ENCODE measurements around the gene NADSYN1.

The NADSYN1 gene

DNA sequence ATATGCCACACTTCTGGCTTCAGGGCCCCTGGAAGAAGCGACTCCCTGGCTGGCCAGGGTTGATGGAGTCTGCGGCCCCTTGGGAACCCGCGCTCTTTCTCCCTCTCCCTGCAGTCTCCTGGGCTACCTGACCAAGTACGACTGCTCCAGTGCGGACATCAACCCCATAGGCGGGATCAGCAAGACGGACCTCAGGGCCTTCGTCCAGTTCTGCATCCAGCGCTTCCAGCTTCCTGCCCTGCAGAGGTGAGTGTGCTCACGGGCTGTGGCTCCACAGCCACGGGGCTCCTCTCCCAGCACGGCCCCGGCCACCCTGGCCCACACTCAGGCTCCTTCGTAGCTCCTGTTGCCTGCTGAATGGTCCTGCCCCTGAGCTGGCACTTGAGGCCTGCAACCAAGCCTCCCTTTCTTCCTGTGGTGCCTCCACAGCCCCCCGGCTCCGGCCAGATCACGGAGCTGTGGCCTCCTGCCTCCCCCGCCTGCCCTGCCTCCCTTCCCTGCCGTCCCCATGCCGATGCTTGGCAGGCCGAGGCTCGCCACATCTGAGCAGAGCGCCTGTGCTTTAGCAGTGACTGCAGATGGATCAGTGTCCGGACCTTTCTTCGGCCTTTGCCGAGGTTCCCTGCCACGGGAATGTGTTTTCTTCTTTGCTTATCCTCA, 37.9 kb downstream of the NADSYN1 start:
- TF ChIP-seq, protein P1, sequence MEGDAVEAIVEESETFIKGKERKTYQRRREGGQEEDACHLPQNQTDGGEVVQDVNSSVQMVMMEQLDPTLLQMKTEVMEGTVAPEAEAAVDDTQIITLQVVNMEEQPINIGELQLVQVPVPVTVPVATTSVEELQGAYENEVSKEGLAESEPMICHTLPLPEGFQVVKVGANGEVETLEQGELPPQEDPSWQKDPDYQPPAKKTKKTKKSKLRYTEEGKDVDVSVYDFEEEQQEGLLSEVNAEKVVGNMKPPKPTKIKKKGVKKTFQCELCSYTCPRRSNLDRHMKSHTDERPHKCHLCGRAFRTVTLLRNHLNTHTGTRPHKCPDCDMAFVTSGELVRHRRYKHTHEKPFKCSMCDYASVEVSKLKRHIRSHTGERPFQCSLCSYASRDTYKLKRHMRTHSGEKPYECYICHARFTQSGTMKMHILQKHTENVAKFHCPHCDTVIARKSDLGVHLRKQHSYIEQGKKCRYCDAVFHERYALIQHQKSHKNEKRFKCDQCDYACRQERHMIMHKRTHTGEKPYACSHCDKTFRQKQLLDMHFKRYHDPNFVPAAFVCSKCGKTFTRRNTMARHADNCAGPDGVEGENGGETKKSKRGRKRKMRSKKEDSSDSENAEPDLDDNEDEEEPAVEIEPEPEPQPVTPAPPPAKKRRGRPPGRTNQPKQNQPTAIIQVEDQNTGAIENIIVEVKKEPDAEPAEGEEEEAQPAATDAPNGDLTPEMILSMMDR (conservative IDR thresholded peaks at IDR 0.05) = no peak
- no peak overlapping the region for H3K27ac ChIP-seq

DNA sequence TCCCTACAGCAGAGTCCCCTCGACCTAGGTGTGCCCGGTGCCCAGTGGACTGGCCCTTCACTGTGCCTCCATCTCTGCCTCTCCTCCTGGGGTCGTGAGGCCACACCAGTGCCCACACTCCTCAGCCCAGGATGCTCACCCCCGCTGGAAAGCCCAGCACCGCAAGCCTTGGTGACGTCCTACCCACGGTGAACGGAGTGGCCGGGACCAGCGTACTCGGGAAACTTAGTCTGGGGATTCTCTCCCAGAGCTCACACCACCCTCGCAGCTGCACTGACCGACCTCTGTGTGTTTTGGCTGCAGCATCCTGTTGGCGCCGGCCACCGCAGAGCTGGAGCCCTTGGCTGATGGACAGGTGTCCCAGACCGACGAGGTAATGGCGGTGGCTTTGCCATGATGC, 38.5 kb downstream of the NADSYN1 start:
- H3K27ac ChIP-seq = no peak overlapping the region
- TF ChIP-seq, protein P1 (conservative IDR thresholded peaks at IDR 0.05) = no peak

DNA sequence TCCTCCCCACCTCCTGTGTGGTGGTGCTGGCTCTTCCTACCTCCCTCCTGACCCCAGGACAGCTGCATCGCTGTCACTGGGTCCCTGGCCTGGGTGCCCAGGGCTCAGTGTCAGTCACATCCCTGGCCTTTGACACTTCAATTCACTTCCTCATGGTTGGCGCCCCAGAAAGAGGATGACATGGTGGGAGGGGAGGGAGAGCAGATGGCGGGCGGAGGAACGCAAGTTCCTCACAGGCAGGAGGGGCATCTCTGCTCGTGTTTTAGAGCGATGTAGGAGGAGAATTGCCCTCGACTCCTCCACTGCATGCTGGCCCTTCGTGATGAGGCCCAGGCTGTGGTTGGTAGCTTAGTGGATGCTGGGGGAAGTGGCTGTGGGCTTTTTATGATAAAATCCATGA, 38.9 kb downstream of the NADSYN1 start:
- TF ChIP-seq, protein P1 (conservative IDR thresholded peaks at IDR 0.05) = no peak
- no peak overlapping the region for H3K27ac ChIP-seq

DNA sequence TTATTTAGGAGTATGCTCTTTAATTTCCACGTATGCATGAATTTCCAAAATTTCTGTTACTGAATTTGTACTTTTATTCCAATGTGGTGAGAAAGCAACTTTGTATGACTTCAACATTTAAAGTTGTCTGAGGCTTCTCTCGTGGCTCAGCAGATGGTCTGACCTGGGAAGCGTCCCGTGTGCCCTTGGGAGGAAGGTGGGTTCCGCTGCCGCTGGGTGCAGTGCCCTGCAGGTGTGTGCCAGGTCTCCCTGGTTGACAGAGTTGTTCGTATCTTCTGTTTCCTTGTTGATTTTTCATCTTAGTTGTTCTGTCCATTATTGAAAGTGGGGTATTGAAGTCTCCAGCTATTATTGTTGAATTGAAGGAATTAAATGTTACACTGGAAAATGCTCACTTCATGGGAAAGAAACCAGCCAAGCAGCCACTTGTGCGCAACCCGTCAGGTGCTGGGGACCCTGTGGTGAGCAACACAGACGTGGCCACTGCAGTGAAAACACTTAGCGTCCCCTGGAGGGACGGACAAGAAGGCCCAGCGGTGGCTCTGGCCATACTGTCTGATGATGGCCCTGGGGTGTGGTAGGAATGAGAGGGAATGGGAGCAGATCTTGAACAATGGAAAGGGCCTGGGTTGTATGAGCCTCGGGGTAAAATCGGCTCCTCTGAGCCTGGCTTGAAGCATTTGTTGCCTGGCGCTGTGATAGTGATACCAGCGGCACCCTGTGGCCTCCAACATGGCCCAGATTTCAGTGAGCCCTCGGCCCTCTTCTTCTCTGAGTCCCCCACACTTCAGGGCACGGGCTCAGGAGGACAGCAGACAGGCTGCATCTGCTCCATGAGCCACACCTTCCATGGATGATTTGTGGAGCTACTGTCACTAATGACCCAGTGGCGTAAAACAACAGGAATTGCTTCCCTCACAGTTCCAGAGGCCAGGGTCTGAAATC, 42.6 kb downstream of the NADSYN1 start:
- TF ChIP-seq, protein P1 (conservative IDR thresholded peaks at IDR 0.05) = no peak
- no peak overlapping the region for H3K27ac ChIP-seq

DNA sequence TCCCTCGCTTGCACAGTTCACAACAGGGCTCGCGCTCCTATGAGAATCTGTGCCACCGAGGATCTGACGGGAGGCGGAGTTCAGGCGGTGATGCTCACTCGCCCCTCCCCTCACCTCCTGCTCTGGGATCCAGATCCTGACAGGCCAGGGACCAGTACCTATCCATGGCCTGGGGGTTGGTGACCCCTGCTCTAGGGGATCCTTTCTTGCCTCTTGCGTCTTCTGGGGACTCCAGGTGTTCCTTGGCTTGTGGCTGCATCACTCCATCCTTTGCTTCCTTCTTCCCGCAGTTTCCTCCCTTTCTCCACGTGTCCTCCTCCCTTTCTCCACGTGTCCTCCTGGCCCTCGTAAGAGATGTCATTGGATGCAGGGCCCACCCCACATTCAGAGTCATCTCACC, 43.4 kb downstream of the NADSYN1 start:
- TF ChIP-seq, protein P1 (conservative IDR thresholded peaks at IDR 0.05) = no peak
- H3K27ac ChIP-seq = no peak overlapping the region

DNA sequence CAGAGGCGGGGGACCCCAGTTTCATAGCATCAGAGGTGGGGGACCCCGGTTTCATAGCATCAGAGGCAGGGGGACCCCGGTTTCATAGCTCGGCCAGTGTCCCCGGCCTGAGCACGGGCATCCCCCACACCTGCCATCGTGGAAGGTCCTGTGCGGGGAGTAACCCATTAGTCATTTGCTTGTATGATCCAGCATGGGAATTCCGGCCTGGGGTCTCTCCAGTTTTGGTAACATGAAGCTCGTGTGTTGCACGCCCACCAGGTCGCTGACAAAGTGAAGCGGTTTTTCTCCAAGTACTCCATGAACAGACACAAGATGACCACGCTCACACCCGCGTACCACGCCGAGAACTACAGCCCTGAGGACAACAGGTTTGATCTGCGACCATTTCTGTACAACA, 45.1 kb downstream of the NADSYN1 start:
- H3K27ac ChIP-seq = no peak overlapping the region
- TF ChIP-seq, protein P1 (conservative IDR thresholded peaks at IDR 0.05) = no peak

DNA sequence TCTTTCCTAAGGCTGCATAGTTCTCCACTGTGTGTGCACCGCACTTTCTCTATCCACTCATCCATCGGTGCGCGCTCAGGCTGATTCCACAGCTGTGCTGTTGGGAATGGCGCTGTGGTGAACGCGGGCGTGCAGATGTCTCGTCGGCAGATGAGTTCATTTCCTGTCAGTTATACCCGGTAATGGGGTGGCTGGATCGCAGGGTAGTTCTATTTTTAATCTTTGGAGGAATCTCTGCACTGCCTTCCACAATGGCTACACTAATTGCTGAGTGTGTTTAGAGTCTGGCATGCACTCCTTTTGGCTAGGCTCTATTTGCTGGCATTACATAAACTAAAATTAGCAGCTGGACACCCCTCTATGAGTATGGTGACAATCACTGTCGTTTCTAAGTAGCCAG, 46.1 kb downstream of the NADSYN1 start:
- TF ChIP-seq, protein P1 (conservative IDR thresholded peaks at IDR 0.05) = no peak
- no peak overlapping the region for H3K27ac ChIP-seq
